Glutamatergic neuron (in vitro differentiated cells): ENCODE data around the gene NELFB. TPM values are rescaled to one million over a fixed set of nuclear protein-coding genes. Genes with fewer than 3 reads are reported as not detected.

Experiments
- DNase-seq: peaks from one replicate; pipeline ENCODE4 v3.0.0; 2022
- H3K27ac Mint-ChIP-seq: one replicate; pipeline ENCODE4 v1.8.0; 2020; ENCODE audit warnings: mild to moderate bottlenecking, mixed read lengths, inconsistent platforms; ENCODE audit not compliant: unreplicated experiment
- H3K27me3 Mint-ChIP-seq: one replicate; pipeline ENCODE4 v1.8.0; 2020; ENCODE audit warnings: mild to moderate bottlenecking, moderate library complexity, mixed read lengths, inconsistent platforms; ENCODE audit not compliant: unreplicated experiment
- H3K36me3 Mint-ChIP-seq: one replicate; pipeline ENCODE4 v1.8.0; 2020; ENCODE audit warnings: mild to moderate bottlenecking, mixed read lengths, inconsistent platforms; ENCODE audit not compliant: unreplicated experiment
- H3K4me1 Mint-ChIP-seq: one replicate; pipeline ENCODE4 v1.8.0; 2020; ENCODE audit warnings: mild to moderate bottlenecking, low read depth, mixed read lengths, inconsistent platforms; ENCODE audit not compliant: unreplicated experiment
- H3K4me3 Mint-ChIP-seq: one replicate; pipeline ENCODE4 v1.8.0; 2020; ENCODE audit warnings: mild to moderate bottlenecking, mixed read lengths, inconsistent platforms; ENCODE audit not compliant: unreplicated experiment
- H3K9me3 Mint-ChIP-seq: one replicate; pipeline ENCODE4 v1.8.0; 2020; ENCODE audit warnings: mild to moderate bottlenecking, moderate library complexity, mixed read lengths, inconsistent platforms; ENCODE audit not compliant: unreplicated experiment
- CTCF ChIP-seq: fragments of 200-600 bp; sonication (generic); IDR thresholded peaks from one replicate; pipeline ENCODE4 v1.5.0; 2021; ENCODE audit not compliant: partially characterized antibody, unreplicated experiment
- total RNA-seq: library from RNA; stranded (reverse); fragmentation: NEBNext Ultra II Directional; extraction: Animal tissue kit (Norgen Biotek cat#: 25700); gene quantifications from one replicate; pipeline ENCODE4 v1.2.1, GENCODE V29; 2021; ENCODE audit not compliant: unreplicated experiment

Gene NELFB
- total RNA-seq, 1 donor from 2014 or later = 48.5 TPM

DNA sequence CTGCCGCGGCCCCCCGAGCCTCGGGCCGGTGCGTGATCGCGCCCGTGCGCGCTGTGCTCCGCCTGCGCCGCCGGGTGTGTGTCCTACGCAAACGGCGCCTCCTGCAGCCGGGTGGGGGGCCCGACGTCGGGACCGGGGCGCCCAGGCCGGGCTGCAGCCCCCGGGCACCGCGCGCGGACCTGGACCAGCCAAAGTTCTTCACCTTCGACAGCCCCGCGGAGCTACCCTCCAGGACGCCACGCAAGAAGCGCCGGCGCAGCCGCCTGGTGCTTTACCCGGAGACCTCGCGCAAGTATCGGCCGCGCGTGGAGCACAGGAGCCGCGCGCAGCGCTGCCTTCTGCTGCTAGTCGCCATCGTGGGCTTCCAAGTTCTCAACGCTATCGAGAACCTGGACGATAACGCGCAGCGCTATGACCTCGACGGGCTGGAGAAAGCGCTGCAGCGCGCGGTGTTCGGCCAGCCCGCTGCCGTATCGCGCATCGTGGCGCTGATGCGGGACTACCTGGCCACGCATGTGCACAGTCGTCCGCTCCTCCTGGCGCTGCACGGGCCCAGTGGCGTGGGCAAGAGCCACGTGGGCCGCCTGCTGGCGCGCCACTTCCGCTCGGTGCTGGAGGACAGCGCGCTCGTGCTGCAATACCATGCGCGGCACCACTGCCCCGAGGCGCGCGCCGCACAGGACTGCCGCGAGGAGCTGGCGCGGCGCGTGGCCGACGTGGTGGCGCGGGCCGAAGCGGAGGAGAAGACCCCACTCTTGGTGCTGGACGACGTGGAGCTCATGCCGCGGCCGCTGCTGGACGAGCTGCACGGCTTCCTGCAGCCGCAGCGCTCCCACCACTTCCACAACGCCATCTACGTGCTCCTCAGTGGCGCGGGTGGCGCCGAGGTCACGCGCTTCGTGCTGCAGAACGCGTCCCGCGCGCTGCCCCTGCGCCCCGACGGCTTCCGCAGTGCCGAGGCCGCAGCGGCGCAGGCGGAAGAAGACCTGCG lies 23.9 kb downstream of the NELFB start:
- Mint-ChIP-seq H3K9me3 (peaks cover 14% of the 10 kb centered on the region), H3K4me1 (peaks cover 21% of the 10 kb centered on the region), H3K4me3 (no peak overlapping the region), H3K36me3 (peaks cover 7% of the 10 kb centered on the region), H3K27ac (no peak overlapping the region), H3K27me3 (peaks cover 8% of the 10 kb centered on the region)
- DNase-seq = no peak
- no peak for TF ChIP-seq CTCF

DNA sequence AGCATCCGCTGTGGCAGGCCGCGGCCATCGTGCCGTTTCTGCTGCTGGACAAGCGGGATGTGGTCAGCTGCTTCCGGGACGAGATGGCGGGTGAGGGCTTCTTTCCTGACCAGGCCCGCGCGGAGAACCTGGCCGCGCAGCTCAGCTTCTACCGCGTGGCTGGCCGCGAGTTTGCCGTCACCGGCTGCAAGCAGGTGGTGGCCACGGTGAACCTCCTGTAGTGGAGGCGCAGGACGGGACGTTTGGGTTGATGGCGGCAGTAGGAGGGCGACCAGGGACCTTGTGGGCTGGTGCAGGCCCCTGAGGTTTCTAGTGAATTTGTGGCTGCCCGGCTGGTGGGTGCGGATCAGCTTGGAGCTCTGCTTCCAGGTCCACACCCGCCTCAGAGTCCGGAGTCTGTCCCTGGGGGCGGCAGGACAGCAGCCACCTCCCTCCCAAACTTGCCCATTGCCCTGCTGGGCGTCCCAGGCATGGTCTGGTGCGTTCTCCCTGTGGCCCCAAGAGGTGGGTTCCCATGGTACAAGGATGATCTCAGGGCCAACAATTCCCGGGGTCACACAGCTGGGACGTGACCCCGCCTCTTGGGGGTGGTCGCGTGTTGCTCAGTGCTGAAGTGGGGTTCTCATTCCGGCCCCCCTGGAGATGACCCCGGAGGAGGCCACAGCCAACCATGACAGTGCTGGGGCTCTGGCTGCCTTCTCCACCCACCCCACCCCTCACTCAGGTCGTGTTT lies 24.8 kb downstream of the NELFB start:
- Mint-ChIP-seq H3K27me3 (peaks cover 8% of the 10 kb centered on the region), H3K4me1 (peaks cover 14% of the 10 kb centered on the region), H3K9me3 (peaks cover 14% of the 10 kb centered on the region), H3K36me3 (peaks cover 7% of the 10 kb centered on the region), H3K27ac (no peak overlapping the region), H3K4me3 (no peak overlapping the region)
- no peak for TF ChIP-seq CTCF
- DNase-seq = no peak

DNA sequence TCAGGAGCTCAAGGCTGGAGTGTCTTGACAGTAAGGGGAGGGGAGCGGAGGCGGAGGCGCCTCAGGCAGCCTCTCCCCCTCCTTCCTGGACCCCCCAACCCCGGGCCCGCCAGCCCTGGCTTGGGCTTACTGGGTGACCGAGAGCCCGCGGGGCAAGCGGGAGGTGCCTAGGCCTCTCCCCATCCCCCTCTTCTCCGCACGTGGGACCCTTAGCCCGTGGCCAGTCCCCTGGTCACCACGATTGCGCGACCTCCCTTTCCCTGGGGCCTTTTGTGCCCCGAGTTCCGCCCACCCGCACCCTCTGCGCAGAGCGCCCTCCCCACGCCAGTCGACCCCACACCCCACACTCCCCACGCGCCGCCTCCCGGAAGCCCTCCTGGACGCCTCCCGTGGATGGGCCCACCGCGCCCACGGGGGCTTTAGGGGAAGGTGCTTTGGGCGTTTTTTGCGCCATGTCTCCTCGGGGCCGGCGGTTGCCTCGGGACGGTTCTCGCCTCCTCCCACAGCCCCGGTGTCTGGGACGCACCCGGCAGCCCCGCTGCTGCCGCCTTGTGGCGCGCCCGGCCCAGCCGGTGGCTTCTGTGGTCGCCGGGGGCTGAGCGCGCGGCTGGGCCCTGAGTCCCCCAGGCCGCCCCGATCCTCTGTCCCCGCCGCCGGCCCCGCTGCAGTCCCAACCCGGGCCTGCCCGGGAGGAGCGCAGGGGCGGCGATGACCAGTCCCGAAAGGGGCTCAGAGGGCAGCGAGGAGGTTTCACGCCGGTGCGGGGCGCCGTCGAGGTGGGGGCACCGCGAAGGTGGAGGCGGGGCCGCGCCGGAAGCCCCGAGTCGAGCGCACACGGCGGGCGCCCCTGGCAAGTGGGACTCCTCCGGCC lies 25.6 kb downstream of the NELFB start:
- Mint-ChIP-seq H3K36me3 (peaks cover 7% of the 10 kb centered on the region), H3K27me3 (peaks cover 6% of the 10 kb centered on the region)
- TF ChIP-seq CTCF = peak; percentile 40

DNA sequence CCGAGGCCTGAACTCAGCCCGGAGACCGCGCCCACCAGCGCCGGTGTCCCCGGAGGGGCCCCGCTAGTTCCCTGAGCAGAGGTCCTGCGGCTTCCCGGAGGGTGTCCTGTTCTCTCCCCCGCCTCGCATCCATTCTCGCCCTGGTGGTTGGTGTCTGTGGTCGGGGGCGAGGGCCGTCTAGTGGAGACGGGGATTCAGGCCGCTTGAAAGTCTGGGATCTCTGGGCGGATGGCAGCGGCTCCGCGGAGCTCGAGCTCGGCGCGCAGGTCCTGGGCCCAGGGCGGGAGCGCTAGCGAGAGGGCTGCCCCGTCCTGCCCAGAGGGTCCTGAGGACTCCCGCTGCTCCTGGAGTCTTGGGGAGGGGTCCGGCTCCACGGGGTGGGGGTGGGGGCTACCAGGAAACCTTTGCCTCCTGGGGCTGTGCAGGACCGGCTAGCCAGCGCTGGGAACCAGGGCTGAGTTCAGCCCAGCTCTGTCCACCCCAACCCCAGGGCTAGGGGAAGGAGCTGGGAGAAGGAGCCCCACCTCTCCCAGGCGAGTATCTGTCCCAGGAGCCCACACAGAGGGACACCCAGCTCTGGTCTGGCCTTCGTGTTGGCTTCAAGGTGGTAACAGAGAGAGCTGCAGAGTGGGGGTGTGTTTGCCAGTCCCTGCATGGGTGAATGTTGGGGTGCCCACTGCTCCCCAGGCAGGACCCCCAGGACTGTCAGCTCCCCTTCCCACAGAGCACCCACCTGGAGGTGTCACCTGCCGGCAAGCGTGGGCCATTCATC lies 26.4 kb downstream of the NELFB start:
- no peak overlapping the region for H3K27ac Mint-ChIP-seq
- peak; percentile 57 for DNase-seq
- peaks cover 4% of the 10 kb centered on the region for H3K4me1 Mint-ChIP-seq
- H3K27me3 Mint-ChIP-seq = peaks cover 6% of the 10 kb centered on the region
- no peak for TF ChIP-seq CTCF
- H3K4me3 Mint-ChIP-seq = no peak overlapping the region
- peaks cover 10% of the 10 kb centered on the region for H3K9me3 Mint-ChIP-seq
- H3K36me3 Mint-ChIP-seq = peaks cover 7% of the 10 kb centered on the region

More for the DNA sequence above, 25.6 kb downstream of the NELFB start:
- no peak overlapping the region for H3K27ac Mint-ChIP-seq
- peaks cover 11% of the 10 kb centered on the region for H3K9me3 Mint-ChIP-seq
- peaks cover 6% of the 10 kb centered on the region for H3K4me1 Mint-ChIP-seq
- no peak overlapping the region for H3K4me3 Mint-ChIP-seq
- peak; percentile 77 for DNase-seq
